Medulla oblongata (tissue), 1 donor: ENCODE measurements around the gene SMC1B.
"Not testable (repeated sequence)": the region's sequence is repeated elsewhere in the genome, so short reads cannot be mapped to it uniquely, and the experiment has no call there.

Experiments used
- DNase-seq: peaks from one replicate; pipeline ENCODE4 v3.0.0-alpha.2; 2015; ENCODE audit errors: extremely low spot score

Gene SMC1B

GRCh38 chr22:45349916-45350315 is 63.5 kb downstream of the SMC1B start:
- no peak for DNase-seq

DNA sequence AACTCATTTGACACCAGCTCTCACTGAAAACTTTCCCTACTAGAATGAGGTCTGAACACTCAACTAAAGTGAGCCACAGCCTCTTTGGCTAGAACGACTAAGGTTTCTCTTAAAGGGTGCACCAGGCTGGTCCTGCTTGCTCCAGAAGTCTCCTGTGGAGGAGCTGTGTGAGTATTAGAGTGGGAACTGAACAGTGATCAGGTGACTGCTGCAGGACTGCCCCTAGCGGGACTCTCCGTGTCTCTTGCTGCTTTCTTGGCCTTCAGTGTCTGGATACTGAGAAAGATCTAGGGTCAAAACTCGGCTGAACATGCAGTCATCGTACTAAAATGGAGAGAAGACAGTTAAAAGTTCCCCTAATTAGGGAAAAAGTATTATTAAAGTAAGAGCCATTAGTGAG is 69.1 kb downstream of the SMC1B start:
- DNase-seq = peak; percentile 64

DNA sequence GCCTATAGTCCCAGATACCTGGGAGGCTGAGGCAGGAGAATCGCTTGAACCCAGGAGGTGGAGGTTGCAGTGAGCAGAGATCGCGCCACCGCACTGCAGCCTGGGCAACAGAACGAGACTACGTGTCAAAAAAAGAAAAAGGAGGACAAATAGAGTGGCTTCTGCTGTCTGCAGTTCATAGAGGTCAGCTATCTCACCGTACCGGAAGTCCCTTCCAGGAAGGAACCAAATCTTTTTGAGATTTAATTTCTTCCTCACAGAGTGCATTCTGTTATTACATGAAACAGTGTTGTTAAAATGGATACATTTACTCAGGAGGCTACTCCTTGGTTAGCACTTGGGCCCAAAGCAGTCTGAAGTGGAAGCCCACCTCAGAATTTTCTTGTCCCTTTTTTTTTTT is 70.3 kb downstream of the SMC1B start:
- no peak for DNase-seq

DNA sequence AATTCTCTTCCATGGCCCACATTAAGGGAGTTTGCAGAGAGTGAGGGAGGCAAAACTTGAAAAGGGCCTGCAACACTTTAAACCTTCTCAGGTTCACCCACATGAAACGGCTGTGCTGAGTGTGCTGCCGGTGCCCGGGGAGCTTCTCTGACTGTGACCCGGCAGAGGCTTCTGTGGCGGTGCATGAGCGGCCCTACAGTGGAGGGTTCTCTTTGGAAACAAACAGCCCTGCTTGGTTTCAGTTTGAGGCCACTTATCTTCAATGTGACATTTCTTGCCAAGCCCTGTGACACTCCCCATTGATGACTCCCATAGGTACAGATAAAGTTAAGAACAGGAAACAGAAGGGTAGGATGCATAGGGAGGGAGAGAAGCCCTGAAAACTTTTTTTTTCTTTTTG is 71.9 kb downstream of the SMC1B start:
- no peak for DNase-seq

- DNase-seq = no peak
Measured at GRCh38 chr22:45340323-45340722, 73.1 kb downstream of the SMC1B start.

GRCh38 chr22:45338795-45339194 is 74.6 kb downstream of the SMC1B start:
- no peak for DNase-seq

- DNase-seq = no peak
Measured at GRCh38 chr22:45337536-45337935, 75.9 kb downstream of the SMC1B start.

GRCh38 chr22:45336971-45337431 is 76.4 kb downstream of the SMC1B start:
- peak; percentile 80 for DNase-seq

DNA sequence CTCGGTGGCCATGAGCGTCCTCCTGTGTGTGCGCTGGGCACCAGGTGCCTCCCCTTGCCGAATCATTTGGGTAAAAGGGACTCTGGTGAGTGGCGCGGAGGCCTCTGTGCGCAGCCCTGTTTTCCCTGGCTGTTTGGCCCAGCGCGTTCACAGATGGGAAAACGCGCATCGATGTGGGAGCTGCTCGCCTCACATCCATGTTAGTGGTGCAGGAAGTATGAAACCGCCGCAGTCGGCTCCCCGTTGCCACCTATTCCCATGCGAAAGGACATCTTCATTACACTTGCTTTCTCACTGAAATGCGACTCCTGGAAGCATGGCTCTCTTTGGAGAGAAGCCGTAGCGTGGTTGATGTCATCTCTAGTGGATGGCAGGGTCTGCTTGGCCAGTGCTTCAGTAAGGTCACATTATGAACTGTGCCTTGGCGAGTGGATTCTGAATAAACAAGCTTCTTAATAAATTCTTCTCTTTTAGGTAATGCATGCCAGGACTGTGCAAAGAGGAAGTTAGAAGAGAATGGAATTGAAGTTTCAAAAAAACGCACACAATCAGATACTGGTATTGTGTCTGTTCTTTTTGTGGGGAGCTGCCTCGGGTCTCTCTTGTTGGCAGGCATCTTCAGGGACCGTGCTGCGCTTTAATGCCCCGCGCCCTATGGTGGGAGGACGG is 77.4 kb downstream of the SMC1B start:
- DNase-seq = no peak

DNA sequence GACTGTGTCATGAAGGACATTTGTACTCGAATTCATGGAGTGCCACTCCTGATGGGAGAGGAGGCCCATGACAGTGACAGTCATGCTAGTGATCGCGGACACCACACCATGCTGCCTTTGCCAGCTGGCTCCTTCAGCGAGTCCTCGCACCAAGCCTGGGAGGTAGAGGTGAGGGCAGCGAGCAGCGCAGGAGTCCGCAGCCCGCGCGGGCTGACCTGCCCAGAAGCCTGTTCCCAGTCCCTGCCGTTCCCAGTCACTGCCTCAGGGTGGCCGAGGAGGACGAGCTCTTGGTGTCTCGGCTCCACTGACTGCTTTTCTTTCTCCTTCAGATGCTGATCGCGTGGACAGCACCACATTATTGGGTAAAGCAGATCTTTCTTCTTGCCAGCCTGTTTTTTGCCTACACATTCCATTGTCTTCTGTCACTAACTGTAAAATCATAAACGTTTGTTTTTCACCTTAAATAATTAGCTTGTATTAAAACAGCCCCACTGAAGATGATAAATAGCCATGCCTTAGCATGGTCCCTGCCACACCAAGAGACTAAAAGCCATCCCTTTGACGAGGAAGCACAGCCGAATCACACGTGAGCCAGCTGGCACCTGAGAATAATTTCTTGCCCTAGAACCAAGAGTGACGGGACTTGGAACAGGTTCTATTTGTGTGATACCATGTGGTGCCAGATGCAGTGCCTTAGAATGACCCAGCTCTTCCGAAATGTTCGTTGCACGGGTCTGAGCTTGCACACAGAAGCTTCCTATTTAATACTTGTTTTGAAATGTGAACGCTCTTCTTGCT is 78.2 kb downstream of the SMC1B start:
- peak; percentile 44 for DNase-seq

- no peak for DNase-seq
Measured at GRCh38 chr22:45334528-45334927, 78.9 kb downstream of the SMC1B start.

- DNase-seq = no peak
Measured at GRCh38 chr22:45334068-45334467, 79.3 kb downstream of the SMC1B start.

DNA sequence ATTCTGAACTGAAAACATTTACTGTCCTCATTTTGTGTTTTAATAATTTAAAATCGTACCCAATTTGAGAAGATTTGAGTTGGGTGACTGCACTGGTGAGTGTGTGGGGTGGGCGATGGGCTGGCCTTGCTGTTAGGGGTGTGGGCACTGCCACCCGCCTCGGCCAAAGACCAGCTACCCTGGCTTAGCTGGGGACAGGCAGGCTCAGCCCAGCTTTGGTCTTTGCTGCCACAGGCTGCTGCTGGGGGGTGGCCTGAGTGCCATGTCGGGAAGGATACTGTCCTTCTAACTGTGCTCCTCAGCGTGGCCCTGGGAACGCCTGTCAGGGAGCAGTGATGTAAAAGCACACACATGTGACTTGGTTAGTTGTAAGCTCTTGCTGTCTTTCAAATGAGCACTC is 81.4 kb downstream of the SMC1B start:
- DNase-seq = no peak

GRCh38 chr22:45331486-45331885 is 81.9 kb downstream of the SMC1B start:
- no peak for DNase-seq

GRCh38 chr22:45330548-45330947 is 82.9 kb downstream of the SMC1B start:
- DNase-seq = no peak

GRCh38 chr22:45329530-45329936 is 83.9 kb downstream of the SMC1B start:
- peak; percentile 87 for DNase-seq

GRCh38 chr22:45328822-45329529 is 84.4 kb downstream of the SMC1B start:
- DNase-seq = peak; percentile 28

DNA sequence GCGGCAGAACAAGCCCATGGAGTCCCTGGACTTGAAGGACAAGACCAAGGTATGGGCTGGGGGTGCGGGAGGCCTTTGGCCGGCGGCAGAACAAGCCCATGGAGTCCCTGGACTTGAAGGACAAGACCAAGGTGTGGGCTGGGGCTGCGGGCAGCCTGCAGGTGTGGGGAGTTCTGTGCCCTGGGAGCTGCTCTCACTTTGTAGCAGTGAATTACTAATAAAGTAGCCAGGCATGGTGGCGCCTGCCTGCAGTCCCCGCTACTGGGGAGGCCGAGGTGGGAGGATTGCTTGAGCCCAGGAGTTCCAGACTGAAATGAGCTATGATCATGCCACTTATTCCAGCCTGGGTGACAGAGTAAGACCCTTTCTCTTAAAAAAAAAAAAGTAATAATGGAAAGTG is 85.1 kb downstream of the SMC1B start:
- DNase-seq = not testable (repeated sequence)

DNA sequence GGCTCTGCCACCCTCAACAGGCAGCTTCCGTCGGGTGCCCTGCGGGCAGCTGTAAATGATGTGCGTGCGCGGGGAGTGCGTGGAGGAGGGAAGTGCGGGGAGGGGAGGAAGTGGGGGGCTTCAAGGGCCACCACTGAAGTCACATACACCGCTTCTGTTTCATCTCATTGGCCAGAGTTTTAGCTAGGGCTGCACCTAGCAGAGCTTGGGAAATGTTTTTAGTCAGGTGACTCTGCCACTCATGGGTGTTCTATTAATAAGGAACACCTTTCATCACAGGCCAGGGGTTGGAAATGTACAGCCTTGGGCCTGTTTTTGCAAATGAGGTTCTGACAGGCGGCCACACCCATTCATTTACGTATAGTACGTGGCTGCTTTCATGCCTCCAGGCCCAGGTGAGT is 89.1 kb downstream of the SMC1B start:
- DNase-seq = no peak

GRCh38 chr22:45323695-45324094 is 89.7 kb downstream of the SMC1B start:
- no peak for DNase-seq

DNA sequence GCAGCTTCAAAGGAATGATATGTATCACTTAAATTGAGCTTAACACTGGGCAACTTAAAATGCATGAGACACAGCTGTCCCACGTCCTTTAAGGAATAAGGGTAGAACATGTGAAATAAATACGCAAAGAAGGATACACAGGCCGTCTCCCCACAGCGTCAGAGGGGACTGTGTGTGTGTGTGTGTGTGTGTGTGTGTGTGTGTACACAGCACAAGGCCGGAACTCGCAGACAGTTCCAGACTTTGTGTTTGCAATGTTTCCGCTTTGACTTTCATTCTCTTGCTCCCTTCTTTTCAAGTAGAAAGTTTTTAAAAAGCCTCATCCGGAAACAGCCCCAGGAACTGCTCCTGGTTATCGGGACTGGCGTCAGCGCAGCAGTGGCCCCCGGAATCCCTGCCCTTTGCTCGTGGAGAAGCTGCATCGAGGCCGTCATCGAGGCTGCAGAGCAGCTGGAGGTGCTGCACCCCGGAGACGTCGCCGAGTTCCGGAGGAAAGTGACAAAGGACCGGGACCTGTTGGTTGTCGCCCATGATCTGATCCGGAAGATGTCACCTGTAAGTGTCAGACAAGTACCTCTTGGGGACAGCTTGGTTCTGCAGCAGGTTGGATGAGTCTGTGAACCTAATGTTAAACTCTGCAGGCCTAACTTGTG is 90.4 kb downstream of the SMC1B start:
- DNase-seq = no peak

- no peak for DNase-seq
Measured at GRCh38 chr22:45321827-45322226, 91.6 kb downstream of the SMC1B start.
